K562 (cell line): ENCODE results near the gene UNC5C. TPM values are rescaled to one million over a fixed set of nuclear protein-coding genes. Genes with fewer than 3 reads are reported as not detected.
A peak's percentile ranks its signal among the peaks of the same experiment; 100 is the strongest.

ENCODE experiments used
- ATAC-seq: fragments of 200-7000 bp; cut with Tn5 transposase; 3 replicates; pipeline ENCODE4 v1.9.1; 2020; ENCODE audit warnings: moderate library complexity
- BruUV-seq: library from RNA; stranded (reverse); fragments of 400-500 nt; replicated peaks from 2 replicates; lab custom pipeline; 2021; lab: Mats Ljungman, UMichigan
- CTCF ChIA-PET: fragments of 300-600 bp; formaldehyde crosslinking; extraction: SDS; loops from one replicate; lab custom pipeline; 2021; ENCODE audit warnings: low intra/inter-chr PET ratio; lab: Yijun Ruan, JAX
- POLR2A ChIA-PET: fragments of 300-600, 350-650 bp; sonication (Branson Sonifier 250); formaldehyde crosslinking; extraction: SDS; loops from one replicate; lab custom pipeline; 2021; ENCODE audit warnings: antibody characterized with exemption, inconsistent platforms; lab: Yijun Ruan, JAX
- DNase-seq, 4 experiments: peaks; one replicate each; pipeline versions ENCODE4 v3.0.0 to v3.0.0-alpha.2; 2011 to 2018; ENCODE audit warnings: low spot score in 3 of 4, mixed read lengths in 3 of 4; ENCODE audit errors: extremely low read depth in 1 of 4
- FAIRE-seq: peaks from 2 replicates; lab custom pipeline; 2011; peaks lifted over from hg19 to GRCh38; lab: Jason Lieb, UNC
- H2AFZ ChIP-seq: 2 replicates; pipeline ENCODE4 v1.6.0; 2011; ENCODE audit warnings: low read depth, low read length, control low read depth, inconsistent platforms
- H3K27ac ChIP-seq: fragments of 200-600 bp; 3 replicates; pipeline ENCODE4 v1.8.0; 2011; ENCODE audit warnings: low read depth, mild to moderate bottlenecking, control low read depth, inconsistent platforms, low read length, moderate library complexity, mixed read lengths; ENCODE audit errors: extremely low read depth
- H3K27me3 ChIP-seq, 2 experiments: fragments of 300-600 bp in 1 of 2; 2 replicates in 1 of 2; 3 replicates in 1 of 2; pipeline versions ENCODE4 v1.6.0 to v1.8.0; 2011; ENCODE audit warnings: inconsistent platforms in 2 of 2, low read length in 2 of 2, mild to moderate bottlenecking in 1 of 2, mixed read lengths in 1 of 2, moderate library complexity in 1 of 2; ENCODE audit not compliant: control insufficient read depth in 2 of 2, insufficient read depth in 2 of 2
- H3K36me3 ChIP-seq: fragments of 300-600 bp; 3 replicates; pipeline ENCODE4 v1.8.0; 2011; ENCODE audit warnings: mild to moderate bottlenecking, low read length, inconsistent platforms; ENCODE audit not compliant: control insufficient read depth, insufficient read depth
- H3K4me1 ChIP-seq, 2 experiments: fragments of 200-600 bp in 1 of 2; replicated peaks in 1 of 2; 2 replicates in 1 of 2; 3 replicates in 1 of 2; pipeline versions ENCODE4 v1.5.1 to v1.8.0; 2011; ENCODE audit warnings: inconsistent platforms in 2 of 2, low read length in 2 of 2, mild to moderate bottlenecking in 1 of 2, mixed read lengths in 1 of 2, moderate library complexity in 1 of 2; ENCODE audit not compliant: control insufficient read depth in 2 of 2, insufficient read depth in 2 of 2
- H3K4me2 ChIP-seq: 2 replicates; pipeline ENCODE4 v1.6.1; 2011; ENCODE audit warnings: low read length, control low read depth, inconsistent platforms, mixed read lengths; ENCODE audit not compliant: insufficient read depth
- H3K4me3 ChIP-seq: fragments of 200-600 bp; sonication (generic), shearing (Covaris generic); 2 replicates; pipeline ENCODE4 v1.5.1; 2016; ENCODE audit warnings: control low read depth, inconsistent platforms
- H3K79me2 ChIP-seq: fragments of 200-600 bp; 3 replicates; pipeline ENCODE4 v1.8.0; 2011; ENCODE audit warnings: low read length, inconsistent platforms; ENCODE audit not compliant: control insufficient read depth, insufficient read depth
- H3K9ac ChIP-seq, 2 experiments: 2 replicates each; pipeline versions ENCODE4 v1.6.0 to v1.6.1; 2011; ENCODE audit warnings: low read depth in 2 of 2, low read length in 2 of 2, control low read depth in 1 of 2, inconsistent platforms in 1 of 2, mild to moderate bottlenecking in 1 of 2, mixed read lengths in 1 of 2; ENCODE audit not compliant: insufficient read depth in 1 of 2
- H3K9me1 ChIP-seq: one replicate; pipeline ENCODE4 v1.6.0; 2011; ENCODE audit warnings: inconsistent platforms, mild to moderate bottlenecking, low read length, moderate library complexity; ENCODE audit not compliant: control insufficient read depth, insufficient read depth
- H3K9me3 ChIP-seq: replicated peaks from 2 replicates; pipeline ENCODE4 v1.5.1; 2011; ENCODE audit warnings: low read depth, low read length, inconsistent platforms; ENCODE audit not compliant: control insufficient read depth, insufficient read depth
- H4K20me1 ChIP-seq: replicated peaks from 2 replicates; pipeline ENCODE4 v1.6.1; 2011; ENCODE audit warnings: low read length, inconsistent platforms, mixed read lengths; ENCODE audit not compliant: control insufficient read depth, insufficient read depth
- CEBPB ChIP-seq: fragments of 450-650 bp; IDR thresholded peaks from 2 replicates; pipeline ENCODE4 v1.6.1; 2016; ENCODE audit warnings: missing genetic modification characterization, missing compliant biosample characterization
- CEBPG ChIP-seq, 3 experiments: fragments of 200-800 bp in 1 of 3; sonication (Bioruptor generic) in 1 of 3; sonication (generic) in 1 of 3; formaldehyde crosslinking in 1 of 3; IDR thresholded peaks in 2 of 3; conservative IDR thresholded peaks in 1 of 3; 2 replicates each; pipeline versions ENCODE4 v1.6.1 to v1.8.0; 2016 to 2022; ENCODE audit warnings: missing compliant biosample characterization in 2 of 3, missing genetic modification characterization in 2 of 3, mild to moderate bottlenecking in 1 of 3, missing genetic modification reagents in 1 of 3
- ETS2 ChIP-seq: IDR thresholded peaks from 2 replicates; pipeline ENCODE4 v1.6.1; 2016; ENCODE audit warnings: borderline replicate concordance, missing genetic modification characterization, mild to moderate bottlenecking, moderate library complexity, missing compliant biosample characterization; ENCODE audit not compliant: poor library complexity, severe bottlenecking
- FOXJ2 ChIP-seq: fragments of 200-800 bp; sonication (Bioruptor generic); IDR thresholded peaks from 2 replicates; pipeline ENCODE4 v1.6.1; 2016; ENCODE audit warnings: missing genetic modification characterization, missing compliant biosample characterization
- MEIS2 ChIP-seq: fragments of 450-650 bp; IDR thresholded peaks from 2 replicates; pipeline ENCODE4 v1.6.1; 2014; ENCODE audit warnings: mild to moderate bottlenecking; ENCODE audit not compliant: partially characterized antibody
- MYNN ChIP-seq, 2 experiments: sonication (generic); formaldehyde crosslinking in 1 of 2; IDR thresholded peaks; 2 replicates each; pipeline versions ENCODE4 v1.5.0 to v1.6.1; 2016 to 2020; ENCODE audit warnings: antibody characterized with exemption in 1 of 2, missing genetic modification reagents in 1 of 2
- NFIC ChIP-seq: fragments of 450-650 bp; IDR thresholded peaks from 2 replicates; pipeline ENCODE4 v1.6.1; 2017; ENCODE audit warnings: mild to moderate bottlenecking, inconsistent platforms
- ZNF12 ChIP-seq: sonication (generic); formaldehyde crosslinking; IDR thresholded peaks from 2 replicates; pipeline ENCODE4 v1.4.0; 2020; ENCODE audit warnings: mild to moderate bottlenecking, missing genetic modification reagents
- ZNF184 ChIP-seq: sonication (generic); formaldehyde crosslinking; IDR thresholded peaks from 2 replicates; pipeline ENCODE4 v1.5.0; 2020; ENCODE audit warnings: missing genetic modification reagents
- WGBS: fragments of 100-300 bp; shearing (Covaris generic); methylation state at CpG from one replicate; pipeline ENCODE4 v1.1.6; 2016; ENCODE audit warnings: low coverage, mixed read lengths; ENCODE audit not compliant: insufficient coverage; ENCODE audit errors: missing lambda C conversion rate; 5-methylcytosine and 5-hydroxymethylcytosine counted together
- in situ Hi-C: fragments of 300-500 bp; cut with MboI; formaldehyde crosslinking; loops from 4 replicates; pipeline ENCODE4 v1.15.0; 2018; ENCODE audit warnings: inconsistent platforms, mixed read lengths
- intact Hi-C: fragments of 100-400 bp; cut with micrococcal nuclease; formaldehyde crosslinking; loops from 2 replicates; pipeline ENCODE4 v1.14.2; 2022
- polyA plus RNA-seq, 8 experiments: library from polyadenylated mRNA; depleted of rRNA in 4 of 8; stranded (reverse) in 5 of 8; unstranded in 3 of 8; fragments of >200 nt; fragmentation: Nextera tagmentation in 2 of 8; fragmentation: Illumina TruSeq in 1 of 8; extraction: Ambion mirVana in 2 of 8; extraction: Trizol in 1 of 8; gene quantifications; 2 replicates each; pipeline versions ENCODE4 v1.2.1 to v1.2.3, GENCODE V29; 2011 to 2014; ENCODE audit warnings: inconsistent platforms in 1 of 8, missing spikeins in 1 of 8
- total RNA-seq, 7 experiments: library from RNA; depleted of rRNA in 6 of 7; stranded (reverse); fragments of >200 nt in 6 of 7; fragmentation: Illumina TruSeq in 2 of 7; extraction: Trizol in 2 of 7; gene quantifications; 2 replicates each; pipeline versions ENCODE4 v1.2.1 to v1.2.3, GENCODE V29; 2011 to 2021; ENCODE audit warnings: low replicate concordance in 1 of 7
- TF ChIP-seq, protein P1 (sequence below): fragments of 450-650 bp; conservative IDR thresholded peaks from 2 replicates; pipeline ENCODE4 v1.6.1; 2016; ENCODE audit warnings: missing genetic modification characterization, low read depth, mild to moderate bottlenecking, control low read depth, missing compliant biosample characterization
- TF ChIP-seq, protein P2 (sequence below): fragments of 250-450 bp; sonication (Bioruptor Pico); IDR thresholded peaks from 2 replicates; pipeline ENCODE4 v1.8.0; 2021; ENCODE audit warnings: mild to moderate bottlenecking, moderate library complexity
- TF ChIP-seq, protein P3 (sequence below): sonication (generic); formaldehyde crosslinking; IDR thresholded peaks from 2 replicates; pipeline ENCODE4 v1.8.0; 2022; ENCODE audit warnings: mild to moderate bottlenecking, missing genetic modification reagents

UNC5C gene
- total and polyA plus RNA-seq, 9 of the 15 experiments (the other 6 are each of a cell fraction or from before 2014, with no cell fraction given): under 0.01 to 0.10 (median 0.03) TPM; not detected in 1

DNA sequence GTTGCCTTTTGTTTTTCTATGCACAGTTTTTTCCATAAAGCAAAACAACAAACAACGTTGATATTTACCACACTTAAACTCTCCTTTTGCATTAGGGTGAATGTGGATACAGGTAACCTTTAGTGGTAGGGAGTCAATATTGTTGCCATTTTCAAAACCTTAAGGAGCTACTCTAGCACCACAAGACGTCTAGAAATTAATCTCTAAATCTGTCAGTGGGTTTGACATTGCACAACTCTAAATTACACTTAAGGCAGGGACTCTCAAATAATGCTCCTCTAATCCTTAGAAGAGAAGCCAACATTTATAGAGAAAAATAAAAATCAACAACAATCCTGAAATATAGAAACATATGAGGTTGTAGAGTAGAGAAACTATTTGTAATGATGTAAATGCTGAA lies 297.2 kb downstream of the UNC5C start:
- POLR2A ChIA-PET: interaction anchor here (0.8 kb wide), 1 partner anchor 9 kb away, joined by 3 read pairs; no protein-coding TSS in a partner anchor
- no peaks in the 10 kb centered on the region for H3K79me2 ChIP-seq
- CTCF ChIA-PET: no interaction called here
- TF ChIP-seq, protein P1, sequence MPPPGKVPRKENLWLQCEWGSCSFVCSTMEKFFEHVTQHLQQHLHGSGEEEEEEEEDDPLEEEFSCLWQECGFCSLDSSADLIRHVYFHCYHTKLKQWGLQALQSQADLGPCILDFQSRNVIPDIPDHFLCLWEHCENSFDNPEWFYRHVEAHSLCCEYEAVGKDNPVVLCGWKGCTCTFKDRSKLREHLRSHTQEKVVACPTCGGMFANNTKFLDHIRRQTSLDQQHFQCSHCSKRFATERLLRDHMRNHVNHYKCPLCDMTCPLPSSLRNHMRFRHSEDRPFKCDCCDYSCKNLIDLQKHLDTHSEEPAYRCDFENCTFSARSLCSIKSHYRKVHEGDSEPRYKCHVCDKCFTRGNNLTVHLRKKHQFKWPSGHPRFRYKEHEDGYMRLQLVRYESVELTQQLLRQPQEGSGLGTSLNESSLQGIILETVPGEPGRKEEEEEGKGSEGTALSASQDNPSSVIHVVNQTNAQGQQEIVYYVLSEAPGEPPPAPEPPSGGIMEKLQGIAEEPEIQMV (tag): no peak
- no peak for TF ChIP-seq ZNF184 (CRISPR knock-in tag)
- no peak for TF ChIP-seq ZNF12 (CRISPR knock-in tag)
- TF ChIP-seq CEBPG (CRISPR knock-in tag; IDR thresholded peaks at IDR 0.05): no peak
- 0 out of 4 replicates have a peak, but pooled peaks of 1 of the 2 experiments have one; percentile 28 for TF ChIP-seq CEBPG (tag; conservative IDR thresholded peaks at IDR 0.05 in 1 of 2, IDR thresholded peaks at IDR 0.05 in 1 of 2)
- TF ChIP-seq, protein P2, sequence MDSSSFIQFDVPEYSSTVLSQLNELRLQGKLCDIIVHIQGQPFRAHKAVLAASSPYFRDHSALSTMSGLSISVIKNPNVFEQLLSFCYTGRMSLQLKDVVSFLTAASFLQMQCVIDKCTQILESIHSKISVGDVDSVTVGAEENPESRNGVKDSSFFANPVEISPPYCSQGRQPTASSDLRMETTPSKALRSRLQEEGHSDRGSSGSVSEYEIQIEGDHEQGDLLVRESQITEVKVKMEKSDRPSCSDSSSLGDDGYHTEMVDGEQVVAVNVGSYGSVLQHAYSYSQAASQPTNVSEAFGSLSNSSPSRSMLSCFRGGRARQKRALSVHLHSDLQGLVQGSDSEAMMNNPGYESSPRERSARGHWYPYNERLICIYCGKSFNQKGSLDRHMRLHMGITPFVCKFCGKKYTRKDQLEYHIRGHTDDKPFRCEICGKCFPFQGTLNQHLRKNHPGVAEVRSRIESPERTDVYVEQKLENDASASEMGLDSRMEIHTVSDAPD (CRISPR knock-in tag): no peak
- TF ChIP-seq, protein P3, sequence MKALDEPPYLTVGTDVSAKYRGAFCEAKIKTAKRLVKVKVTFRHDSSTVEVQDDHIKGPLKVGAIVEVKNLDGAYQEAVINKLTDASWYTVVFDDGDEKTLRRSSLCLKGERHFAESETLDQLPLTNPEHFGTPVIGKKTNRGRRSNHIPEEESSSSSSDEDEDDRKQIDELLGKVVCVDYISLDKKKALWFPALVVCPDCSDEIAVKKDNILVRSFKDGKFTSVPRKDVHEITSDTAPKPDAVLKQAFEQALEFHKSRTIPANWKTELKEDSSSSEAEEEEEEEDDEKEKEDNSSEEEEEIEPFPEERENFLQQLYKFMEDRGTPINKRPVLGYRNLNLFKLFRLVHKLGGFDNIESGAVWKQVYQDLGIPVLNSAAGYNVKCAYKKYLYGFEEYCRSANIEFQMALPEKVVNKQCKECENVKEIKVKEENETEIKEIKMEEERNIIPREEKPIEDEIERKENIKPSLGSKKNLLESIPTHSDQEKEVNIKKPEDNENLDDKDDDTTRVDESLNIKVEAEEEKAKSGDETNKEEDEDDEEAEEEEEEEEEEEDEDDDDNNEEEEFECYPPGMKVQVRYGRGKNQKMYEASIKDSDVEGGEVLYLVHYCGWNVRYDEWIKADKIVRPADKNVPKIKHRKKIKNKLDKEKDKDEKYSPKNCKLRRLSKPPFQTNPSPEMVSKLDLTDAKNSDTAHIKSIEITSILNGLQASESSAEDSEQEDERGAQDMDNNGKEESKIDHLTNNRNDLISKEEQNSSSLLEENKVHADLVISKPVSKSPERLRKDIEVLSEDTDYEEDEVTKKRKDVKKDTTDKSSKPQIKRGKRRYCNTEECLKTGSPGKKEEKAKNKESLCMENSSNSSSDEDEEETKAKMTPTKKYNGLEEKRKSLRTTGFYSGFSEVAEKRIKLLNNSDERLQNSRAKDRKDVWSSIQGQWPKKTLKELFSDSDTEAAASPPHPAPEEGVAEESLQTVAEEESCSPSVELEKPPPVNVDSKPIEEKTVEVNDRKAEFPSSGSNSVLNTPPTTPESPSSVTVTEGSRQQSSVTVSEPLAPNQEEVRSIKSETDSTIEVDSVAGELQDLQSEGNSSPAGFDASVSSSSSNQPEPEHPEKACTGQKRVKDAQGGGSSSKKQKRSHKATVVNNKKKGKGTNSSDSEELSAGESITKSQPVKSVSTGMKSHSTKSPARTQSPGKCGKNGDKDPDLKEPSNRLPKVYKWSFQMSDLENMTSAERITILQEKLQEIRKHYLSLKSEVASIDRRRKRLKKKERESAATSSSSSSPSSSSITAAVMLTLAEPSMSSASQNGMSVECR: no peak
- no peak for TF ChIP-seq MYNN (IDR thresholded peaks at IDR 0.05)
- TF ChIP-seq MYNN (CRISPR knock-in tag; IDR thresholded peaks at IDR 0.05): no peak
- TF ChIP-seq NFIC: no peak
- TF ChIP-seq CEBPB (tag): peak; percentile 79
- TF ChIP-seq ETS2 (tag): no peak
- no peak for TF ChIP-seq FOXJ2 (tag)
- TF ChIP-seq MEIS2: peak; percentile 44
- intact Hi-C loops (no loop called here), in situ Hi-C loops (no loop called here)
- no peaks in the 10 kb centered on the region for H4K20me1 ChIP-seq
- H3K36me3 ChIP-seq: no peaks in the 10 kb centered on the region
- peaks cover 23 to 42% of the 10 kb centered on the region in 2 experiments for H3K4me1 ChIP-seq
- ATAC-seq: no peak
- WGBS: 5% methylated on average over 2 of the region's 2 CpGs
- H2AFZ ChIP-seq: no peak overlapping the region
- no TSS peak for BruUV-seq
- no peak overlapping the region for H3K4me3 ChIP-seq
- no peak overlapping the region for H3K9ac ChIP-seq
- no peak overlapping the region for H3K27ac ChIP-seq
- no peak overlapping the region for H3K4me2 ChIP-seq
- no peaks in the 10 kb centered on the region for H3K27me3 ChIP-seq
- no peaks in the 10 kb centered on the region for H3K9me1 ChIP-seq
- no peak for FAIRE-seq
- no peak for DNase-seq
- H3K9me3 ChIP-seq: no peaks in the 10 kb centered on the region
